ENCODE results near the gene NAT16. TPM values are rescaled to one million over a fixed set of nuclear protein-coding genes. Genes with fewer than 3 reads are reported as not detected.
"Not testable (repeated sequence)": the region's sequence is repeated elsewhere in the genome, so short reads cannot be mapped to it uniquely, and the experiment has no call there.

The NAT16 gene
- total and polyA plus RNA-seq, 2 donors (not counting 1 experiment from before 2014, with no cell fraction given): not detected

- peaks cover 34% of the 10 kb centered on the region for H3K27me3 Mint-ChIP-seq
- intact Hi-C loops (cut with micrococcal nuclease): no loop called here
- peak overlapping the region; percentile 6 to 50 (median 38) for H3K4me3 ChIP-seq (ENCODE audit: control extremely low read depth in 1 of 5, extremely low read depth in 1 of 5, insufficient read depth in 1 of 5, low read depth in 2 of 5, low read length in 4 of 5)
- peaks cover 0 to 17% (median 2%) of the 10 kb centered on the region in 4 experiments for H3K27me3 ChIP-seq (replicated peaks in 1 of 4; ENCODE audit: control extremely low read depth in 1 of 4, control insufficient read depth in 3 of 4, insufficient read depth in 4 of 4, low read length in 3 of 4)
- H3K4me2 ChIP-seq (replicated peaks; ENCODE audit: low read depth, low read length, poor library complexity, severe bottlenecking): peak overlapping the region; percentile 79
- peaks cover 23 to 25% of the 10 kb centered on the region in 2 donors for H3K4me1 ChIP-seq (ENCODE audit: control insufficient read depth in 2 of 2, insufficient read depth in 2 of 2, low read length in 2 of 2)
- peaks cover 0 to 11% (median 0%) of the 10 kb centered on the region in 3 donors for H3K9me3 ChIP-seq (ENCODE audit: control extremely low read depth in 1 of 3, control insufficient read depth in 2 of 3, insufficient read depth in 1 of 3, low read length in 2 of 3)
- peak overlapping the region; percentile 22 for H3K27ac Mint-ChIP-seq
- 32% methylated on average over 13 of the region's 17 CpGs for WGBS (ENCODE audit: insufficient coverage)
- ATAC-seq (ENCODE audit: low read depth) (no peak), DNase-seq (peak; percentile 31)
- CTCF ChIA-PET: interaction anchor here (0.6 to 1.8 kb wide), 2 partner anchors 22 to 488 kb away, joined by 3 to 10 read pairs; no protein-coding TSS in a partner anchor
- POLR2A ChIA-PET: no interaction called here
- peak overlapping the region; percentile 98 for H2AFZ ChIP-seq (ENCODE audit: insufficient read depth, low read depth, low read length, poor library complexity, severe bottlenecking)
- peak overlapping the region in 1 of 2 donors; percentile 38 for H3K27ac ChIP-seq (ENCODE audit: low read length in 2 of 2)
- peak overlapping the region; percentile 72 for H3K4me3 Mint-ChIP-seq
- no peaks in the 10 kb centered on the region for H3K9me3 Mint-ChIP-seq (ENCODE audit: insufficient read depth)
- peak overlapping the region; percentile 63 for H3K9ac ChIP-seq (ENCODE audit: low read length)
- no peaks in the 10 kb centered on the region for H3K79me2 ChIP-seq (ENCODE audit: control insufficient read depth, insufficient read depth, low read length)
- no peaks in the 10 kb centered on the region for H4K20me1 ChIP-seq (ENCODE audit: control insufficient read depth, insufficient read depth, low read length, poor library complexity, severe bottlenecking)
- no peaks in the 10 kb centered on the region for H3K36me3 ChIP-seq (replicated peaks in 1 of 2; ENCODE audit: control extremely low read depth in 1 of 2, control insufficient read depth in 1 of 2, extremely low read depth in 1 of 2, insufficient read depth in 2 of 2, low read length in 1 of 2)
- H3K4me1 Mint-ChIP-seq: peaks cover 39% of the 10 kb centered on the region
- TF ChIP-seq EZH2 (IDR thresholded peaks at IDR 0.05; ENCODE audit: borderline replicate concordance, insufficient read depth, low read depth, low read length, poor library complexity, severe bottlenecking): no peak
- no peak for TF ChIP-seq CTCF (IDR thresholded peaks at IDR 0.05)
Measured at GRCh38 chr7:101121991-101122932, 57.8 kb downstream of the NAT16 start.

DNA sequence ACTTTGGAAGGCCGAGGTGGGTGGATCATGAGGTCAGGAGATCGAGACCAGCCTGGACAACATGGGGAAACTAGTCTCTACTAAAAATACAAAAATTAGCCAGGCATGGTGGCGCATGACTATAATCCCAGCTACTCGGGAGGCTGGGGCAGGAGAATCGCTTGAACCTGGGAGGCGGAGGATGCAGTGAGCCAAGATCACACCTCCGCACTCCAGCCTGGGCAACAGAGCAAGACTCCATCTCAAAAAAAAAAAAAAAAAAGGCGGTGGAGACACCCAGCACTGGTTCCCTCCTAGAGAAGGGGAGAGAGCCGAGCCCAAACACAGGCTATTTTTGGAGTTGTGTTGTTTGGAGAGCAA is 58.5 kb downstream of the NAT16 start:
- H3K27me3 ChIP-seq (replicated peaks in 1 of 4; ENCODE audit: control extremely low read depth in 1 of 4, control insufficient read depth in 3 of 4, insufficient read depth in 4 of 4, low read length in 3 of 4): peaks cover 0 to 16% (median 1%) of the 10 kb centered on the region in 4 experiments
- intact Hi-C loops (cut with micrococcal nuclease); H3K27ac ChIP-seq (ENCODE audit: low read length in 2 of 2); H4K20me1 ChIP-seq (ENCODE audit: control insufficient read depth, insufficient read depth, low read length, poor library complexity, severe bottlenecking); H3K79me2 ChIP-seq (ENCODE audit: control insufficient read depth, insufficient read depth, low read length); DNase-seq; H3K9me3 ChIP-seq (ENCODE audit: control extremely low read depth in 1 of 3, control insufficient read depth in 2 of 3, insufficient read depth in 1 of 3, low read length in 2 of 3); ATAC-seq (ENCODE audit: low read depth); POLR2A ChIA-PET; H3K36me3 ChIP-seq (replicated peaks in 1 of 2; ENCODE audit: control extremely low read depth in 1 of 2, control insufficient read depth in 1 of 2, extremely low read depth in 1 of 2, insufficient read depth in 2 of 2, low read length in 1 of 2); CTCF ChIA-PET; H3K27ac Mint-ChIP-seq; H3K9ac ChIP-seq (ENCODE audit: low read length); H3K9me3 Mint-ChIP-seq (ENCODE audit: insufficient read depth): not testable (repeated sequence)
- H2AFZ ChIP-seq (ENCODE audit: insufficient read depth, low read depth, low read length, poor library complexity, severe bottlenecking): peak overlapping the region; percentile 98
- H3K4me1 Mint-ChIP-seq: peaks cover 33% of the 10 kb centered on the region
- H3K4me1 ChIP-seq (ENCODE audit: control insufficient read depth in 2 of 2, insufficient read depth in 2 of 2, low read length in 2 of 2): peaks cover 16 to 19% of the 10 kb centered on the region in 2 donors
- H3K4me3 ChIP-seq (ENCODE audit: control extremely low read depth in 1 of 5, extremely low read depth in 1 of 5, insufficient read depth in 1 of 5, low read depth in 2 of 5, low read length in 4 of 5): peak overlapping the region in 2 of 5 experiments; percentile 6 to 38
- peak overlapping the region; percentile 79 for H3K4me2 ChIP-seq (replicated peaks; ENCODE audit: low read depth, low read length, poor library complexity, severe bottlenecking)
- WGBS (ENCODE audit: insufficient coverage): 100% methylated on average over 1 of the region's 9 CpGs
- H3K27me3 Mint-ChIP-seq: peaks cover 27% of the 10 kb centered on the region
- peak overlapping the region; percentile 72 for H3K4me3 Mint-ChIP-seq

Small RNAs within 50 kb of the gene (small RNA-seq; reads per million reads assigned to genes)
- gene MIR4653 (ENCODE audit: insufficient read length, low read depth, low replicate concordance): not detected

Other genes starting within 250 kb of the NAT16 start
- gene MUC3A, start 230.8 kb downstream of the NAT16 start, total RNA-seq: not detected in 2 replicates
- not detected in 2 replicates for gene MUC3A, start 230.8 kb downstream of the NAT16 start, polyA plus RNA-seq
- gene MUC12, start 210.7 kb downstream of the NAT16 start, total RNA-seq: not detected in 2 replicates
- gene MUC12, start 210.7 kb downstream of the NAT16 start, polyA plus RNA-seq: 0.81 TPM in 1 of 2 replicates, not detected in the other
- not detected in 2 replicates for gene MUC17, start 160.2 kb downstream of the NAT16 start, total RNA-seq
- gene MUC17, start 160.2 kb downstream of the NAT16 start, polyA plus RNA-seq: not detected in 2 replicates
- 76.1 and 85.7 TPM in 2 replicates for gene TRIM56, start 94.8 kb downstream of the NAT16 start, total RNA-seq
- gene TRIM56, start 94.8 kb downstream of the NAT16 start, polyA plus RNA-seq: 8.4 and 11.0 TPM in 2 replicates
- gene SERPINE1, start 53.2 kb downstream of the NAT16 start, total RNA-seq: 0.07 TPM in 1 of 2 replicates, not detected in the other
- 0.09 TPM in 2 replicates for gene SERPINE1, start 53.2 kb downstream of the NAT16 start, polyA plus RNA-seq
- gene AP1S1, start 25.8 kb downstream of the NAT16 start, total RNA-seq: 10.3 and 11.4 TPM in 2 replicates
- 15.5 and 16.3 TPM in 2 replicates for gene AP1S1, start 25.8 kb downstream of the NAT16 start, polyA plus RNA-seq
- gene VGF, start 14.7 kb downstream of the NAT16 start, total RNA-seq: 0.12 and 0.17 TPM in 2 replicates
- 0.10 TPM in 2 replicates for gene VGF, start 14.7 kb downstream of the NAT16 start, polyA plus RNA-seq
- not detected in 2 replicates for gene MOGAT3, start 20.7 kb upstream of the NAT16 start, total RNA-seq
- not detected in 2 replicates for gene MOGAT3, start 20.7 kb upstream of the NAT16 start, polyA plus RNA-seq
- gene PLOD3, start 37.3 kb upstream of the NAT16 start, total RNA-seq: 47.5 and 47.9 TPM in 2 replicates
- 35.5 and 40.1 TPM in 2 replicates for gene PLOD3, start 37.3 kb upstream of the NAT16 start, polyA plus RNA-seq
- gene ZNHIT1, start 37.9 kb upstream of the NAT16 start, total RNA-seq: 37.3 and 38.4 TPM in 2 replicates
- gene ZNHIT1, start 37.9 kb upstream of the NAT16 start, polyA plus RNA-seq: 20.1 and 28.5 TPM in 2 replicates
- 27.2 and 31.1 TPM in 2 replicates for gene CLDN15, start 57.5 kb upstream of the NAT16 start, total RNA-seq
- gene CLDN15, start 57.5 kb upstream of the NAT16 start, polyA plus RNA-seq: 36.4 and 42.1 TPM in 2 replicates
- 95.5 and 105 TPM in 2 replicates for gene FIS1, start 64.8 kb upstream of the NAT16 start, total RNA-seq
- gene FIS1, start 64.8 kb upstream of the NAT16 start, polyA plus RNA-seq: 188 and 245 TPM in 2 replicates
- 7.3 and 10.3 TPM in 2 replicates for gene IFT22, start 141.5 kb upstream of the NAT16 start, total RNA-seq
- 3.8 and 5.2 TPM in 2 replicates for gene IFT22, start 141.5 kb upstream of the NAT16 start, polyA plus RNA-seq
- gene COL26A1, start 182.6 kb upstream of the NAT16 start, total RNA-seq: not detected in 2 replicates
- not detected in 2 replicates for gene COL26A1, start 182.6 kb upstream of the NAT16 start, polyA plus RNA-seq

Measured in B cell (primary cell).